Keratinocyte (primary cell): ENCODE data around the gene D2HGDH. TPM values are rescaled to one million over a fixed set of nuclear protein-coding genes. Genes with fewer than 3 reads are reported as not detected.

ENCODE experiments used
- DNase-seq: peaks from one replicate; pipeline ENCODE4 v3.0.0-alpha.2; 2011; ENCODE audit warnings: low read depth, missing footprints, low spot score
- FAIRE-seq: peaks from 2 replicates; lab custom pipeline; 2011; peaks lifted over from hg19 to GRCh38; lab: Jason Lieb, UNC
- H2AFZ ChIP-seq: 2 replicates; pipeline ENCODE4 v1.6.0; 2012; ENCODE audit warnings: low read length, control low read depth, inconsistent platforms; ENCODE audit not compliant: control insufficient read depth
- H3K27ac ChIP-seq: 2 replicates; pipeline ENCODE4 v1.5.1; 2011; ENCODE audit warnings: low read length; ENCODE audit not compliant: control insufficient read depth, insufficient read depth
- H3K27me3 ChIP-seq: 3 replicates; pipeline ENCODE4 v1.6.0; 2011; ENCODE audit warnings: low read length; ENCODE audit not compliant: control insufficient read depth, insufficient read depth; ENCODE audit errors: extremely low read depth
- H3K36me3 ChIP-seq, 2 experiments: 2 replicates in 1 of 2; 3 replicates in 1 of 2; pipeline ENCODE4 v1.5.1; 2011; ENCODE audit warnings: low read length in 2 of 2, mild to moderate bottlenecking in 1 of 2; ENCODE audit not compliant: control insufficient read depth in 2 of 2, insufficient read depth in 2 of 2; ENCODE audit errors: extremely low read depth in 1 of 2
- H3K4me1 ChIP-seq: 3 replicates; pipeline ENCODE4 v1.5.1; 2011; ENCODE audit warnings: low read length; ENCODE audit not compliant: control insufficient read depth, insufficient read depth; ENCODE audit errors: extremely low read depth
- H3K4me2 ChIP-seq: 3 replicates; pipeline ENCODE4 v1.6.0; 2011; ENCODE audit warnings: low read depth, low read length; ENCODE audit not compliant: control insufficient read depth, insufficient read depth; ENCODE audit errors: extremely low read depth
- H3K4me3 ChIP-seq, 3 experiments: fragments of 200-600 bp in 1 of 3; sonication (generic) in 1 of 3; 2 replicates in 2 of 3; 3 replicates in 1 of 3; pipeline ENCODE4 v1.5.1; 2011 to 2016; ENCODE audit warnings: low read length in 3 of 3, mild to moderate bottlenecking in 3 of 3, control low read depth in 2 of 3, inconsistent platforms in 1 of 3, low read depth in 1 of 3, mixed read lengths in 1 of 3, mixed run types in 1 of 3, moderate library complexity in 1 of 3; ENCODE audit not compliant: control insufficient read depth in 2 of 3, insufficient read depth in 2 of 3; ENCODE audit errors: extremely low read depth in 1 of 3
- H3K79me2 ChIP-seq: 2 replicates; pipeline ENCODE4 v1.6.0; 2012; ENCODE audit warnings: low read length; ENCODE audit not compliant: control insufficient read depth, insufficient read depth
- H3K9ac ChIP-seq: 3 replicates; pipeline ENCODE4 v1.6.0; 2011; ENCODE audit warnings: low read length; ENCODE audit not compliant: control insufficient read depth, insufficient read depth; ENCODE audit errors: extremely low read depth
- H3K9me1 ChIP-seq: 3 replicates; pipeline ENCODE4 v1.6.0; 2011; ENCODE audit warnings: low read length; ENCODE audit not compliant: control insufficient read depth, insufficient read depth; ENCODE audit errors: extremely low read depth
- H3K9me3 ChIP-seq: 2 replicates; pipeline ENCODE4 v1.5.1; 2012; ENCODE audit warnings: low read depth, low read length; ENCODE audit not compliant: control insufficient read depth
- H4K20me1 ChIP-seq: 3 replicates; pipeline ENCODE4 v1.6.0; 2011; ENCODE audit warnings: low read length; ENCODE audit not compliant: control insufficient read depth, insufficient read depth; ENCODE audit errors: extremely low read depth
- CTCF ChIP-seq, 3 experiments: IDR thresholded peaks in 1 of 3; conservative IDR thresholded peaks in 1 of 3; optimal IDR thresholded peaks in 1 of 3; 2 replicates in 2 of 3; 3 replicates in 1 of 3; pipeline versions ENCODE3 to v1.5.1; 2011; ENCODE audit warnings: low read length in 3 of 3, mild to moderate bottlenecking in 3 of 3, moderate library complexity in 2 of 3, control low read depth in 1 of 3, inconsistent platforms in 1 of 3; ENCODE audit not compliant: insufficient read depth in 2 of 3; ENCODE audit errors: extremely low read depth in 1 of 3
- EZH2 ChIP-seq: IDR thresholded peaks from one replicate; pipeline ENCODE4 v1.6.1; 2012; ENCODE audit warnings: inconsistent platforms, mild to moderate bottlenecking, low read length, moderate library complexity
- dilution Hi-C: fragments of 300-500 bp; cut with MboI; formaldehyde crosslinking; loops from one replicate; pipeline ENCODE4 v1.7.0; 2020; ENCODE audit warnings: low sequenced_read_pairs; ENCODE audit not compliant: extremely low pct_ligation_motif_present
- polyA plus RNA-seq, 5 experiments: library from polyadenylated mRNA; depleted of rRNA in 3 of 5; stranded (reverse) in 3 of 5; stranded (forward) in 1 of 5; unstranded in 1 of 5; fragments of >200 nt; gene quantifications; 1 replicate in 1 of 5; 2 replicates in 3 of 5; 3 replicates in 1 of 5; pipeline versions ENCODE4 v1.2.1 to v1.2.3, GENCODE V29; 2011 to 2012; ENCODE audit warnings: missing spikeins in 2 of 5, low read depth in 1 of 5, low replicate concordance in 1 of 5

D2HGDH gene
- polyA plus RNA-seq, 1 donor (not counting 4 experiments of a cell fraction or from before 2014, with no cell fraction given): 5.4 TPM

- Histone ChIP-seq H3K4me3 (no peak overlapping the region), H3K27me3 (no peaks in the 10 kb centered on the region), H3K27ac (no peak overlapping the region), H3K9me1 (no peaks in the 10 kb centered on the region), H3K9ac (no peak overlapping the region), H3K79me2 (no peaks in the 10 kb centered on the region), H3K4me1 (no peaks in the 10 kb centered on the region), H3K36me3 (no peaks in the 10 kb centered on the region), H4K20me1 (no peaks in the 10 kb centered on the region), H3K9me3 (no peaks in the 10 kb centered on the region), H3K4me2 (no peak overlapping the region), H2AFZ (no peak overlapping the region)
- DNase-seq (no peak), FAIRE-seq (no peak)
- TF ChIP-seq EZH2: no peak
- dilution Hi-C loops: no loop called here
Observed at GRCh38 chr2:241811201-241811951, 76.9 kb downstream of the D2HGDH start.

- no peak overlapping the region for H3K4me3 ChIP-seq
- dilution Hi-C loops: no loop called here
Observed at GRCh38 chr2:241811952-241812729, 77.7 kb downstream of the D2HGDH start.

More at GRCh38 chr2:241811952-241812729, 77.7 kb downstream of the D2HGDH start:
- DNase-seq (no peak), FAIRE-seq (no peak)
- Histone ChIP-seq H3K36me3 (no peaks in the 10 kb centered on the region), H2AFZ (no peak overlapping the region), H3K9me1 (no peaks in the 10 kb centered on the region), H3K4me1 (no peaks in the 10 kb centered on the region), H3K27ac (no peak overlapping the region), H3K9ac (no peak overlapping the region), H3K9me3 (no peaks in the 10 kb centered on the region), H3K79me2 (no peaks in the 10 kb centered on the region), H4K20me1 (no peaks in the 10 kb centered on the region), H3K27me3 (peaks cover 6% of the 10 kb centered on the region), H3K4me2 (no peak overlapping the region)
- no peak for TF ChIP-seq CTCF (optimal IDR thresholded peaks at IDR 0.05 in 1 of 3, IDR thresholded peaks at IDR 0.05 in 1 of 3, conservative IDR thresholded peaks at IDR 0.05 in 1 of 3; ENCODE audit: extremely low read depth in 1 of 3, insufficient read depth in 2 of 3, low read length in 3 of 3)
- TF ChIP-seq EZH2: no peak
